B cell (primary cell): ENCODE measurements around the gene RBBP8NL. TPM values are rescaled to one million over a fixed set of nuclear protein-coding genes. Genes with fewer than 3 reads are reported as not detected.

ENCODE experiments used
- ATAC-seq: fragments of 200-7000 bp; cut with Tn5 transposase; one replicate; pipeline ENCODE4 v1.10.0; 2021; ENCODE audit warnings: low read depth, mild to moderate bottlenecking, moderate number of reproducible peaks, moderate library complexity
- CTCF ChIA-PET: fragments of 350-600 bp; sonication (Branson Sonifier 250); formaldehyde crosslinking; loops from one replicate; lab custom pipeline; 2021; ENCODE audit warnings: antibody characterized with exemption, inconsistent platforms; lab: Charles Lee
- POLR2A ChIA-PET: fragments of 350-600 bp; sonication (Branson Sonifier 250); formaldehyde crosslinking; loops from one replicate; lab custom pipeline; 2021; ENCODE audit warnings: antibody characterized with exemption; lab: Charles Lee
- DNase-seq: peaks from one replicate; pipeline ENCODE4 v3.0.0; 2013
- H2AFZ ChIP-seq: 2 replicates; pipeline ENCODE4 v1.6.1; 2012; ENCODE audit warnings: mild to moderate bottlenecking, low read depth, low read length; ENCODE audit not compliant: insufficient read depth, poor library complexity, severe bottlenecking
- H3K27ac ChIP-seq, 2 donors: 1 replicate in 1 of 2; 2 replicates in 1 of 2; pipeline ENCODE4 v1.5.1; 2012 to 2013; ENCODE audit warnings: low read length in 2 of 2, mild to moderate bottlenecking in 2 of 2, moderate library complexity in 1 of 2
- H3K27me3 ChIP-seq, 4 experiments: fragments of 200-600 bp in 1 of 4; sonication (generic) in 1 of 4; replicated peaks in 1 of 4; 1 replicate in 2 of 4; 2 replicates in 2 of 4; pipeline versions ENCODE4 v1.6.1 to v1.7.0; 2013 to 2016; ENCODE audit warnings: low read length in 3 of 4, mild to moderate bottlenecking in 2 of 4, mixed read lengths in 1 of 4, moderate library complexity in 1 of 4; ENCODE audit not compliant: insufficient read depth in 4 of 4, control insufficient read depth in 3 of 4; ENCODE audit errors: control extremely low read depth in 1 of 4
- H3K36me3 ChIP-seq, 2 experiments: replicated peaks in 1 of 2; 1 replicate in 1 of 2; 2 replicates in 1 of 2; pipeline versions ENCODE4 v1.6.1 to v1.7.1; 2013; ENCODE audit warnings: low read length in 1 of 2; ENCODE audit not compliant: insufficient read depth in 2 of 2, control insufficient read depth in 1 of 2; ENCODE audit errors: control extremely low read depth in 1 of 2, extremely low read depth in 1 of 2
- H3K4me1 ChIP-seq, 2 donors: fragments of 200-600 bp in 1 of 2; sonication (generic) in 1 of 2; 1 replicate in 1 of 2; 2 replicates in 1 of 2; pipeline versions ENCODE4 v1.5.1 to v1.6.1; 2013 to 2017; ENCODE audit warnings: low read length in 2 of 2; ENCODE audit not compliant: control insufficient read depth in 2 of 2, insufficient read depth in 2 of 2
- H3K4me2 ChIP-seq: replicated peaks from 2 replicates; pipeline ENCODE3; 2012; ENCODE audit warnings: mild to moderate bottlenecking, low read depth, low read length; ENCODE audit not compliant: poor library complexity, severe bottlenecking
- H3K4me3 ChIP-seq, 5 experiments: fragments of 200-600 bp in 1 of 5; sonication (generic) in 1 of 5; 1 replicate in 3 of 5; 2 replicates in 2 of 5; pipeline versions ENCODE4 v1.5.1 to v1.7.0; 2011 to 2016; ENCODE audit warnings: low read length in 4 of 5, mild to moderate bottlenecking in 4 of 5, low read depth in 2 of 5, control low read depth in 1 of 5, moderate library complexity in 1 of 5; ENCODE audit not compliant: insufficient read depth in 1 of 5; ENCODE audit errors: control extremely low read depth in 1 of 5, extremely low read depth in 1 of 5
- H3K79me2 ChIP-seq: fragments of 200-600 bp; sonication (generic); one replicate; pipeline ENCODE4 v1.6.0; 2016; ENCODE audit warnings: low read length; ENCODE audit not compliant: control insufficient read depth, insufficient read depth
- H3K9ac ChIP-seq: fragments of 200-600 bp; sonication (generic); 2 replicates; pipeline ENCODE4 v1.6.1; 2017; ENCODE audit warnings: mild to moderate bottlenecking, low read length, moderate library complexity
- H3K9me3 ChIP-seq, 3 donors: one replicate each; pipeline versions ENCODE4 v1.6.1 to v1.7.1; 2013; ENCODE audit warnings: low read length in 2 of 3; ENCODE audit not compliant: control insufficient read depth in 2 of 3, insufficient read depth in 1 of 3; ENCODE audit errors: control extremely low read depth in 1 of 3
- H4K20me1 ChIP-seq: 2 replicates; pipeline ENCODE4 v1.6.0; 2012; ENCODE audit warnings: mild to moderate bottlenecking, low read length; ENCODE audit not compliant: insufficient read depth, control insufficient read depth, poor library complexity, severe bottlenecking
- H3K27ac Mint-ChIP-seq: one replicate; pipeline ENCODE4 v1.8.0; 2021; ENCODE audit warnings: mixed read lengths
- H3K27me3 Mint-ChIP-seq: one replicate; pipeline ENCODE4 v1.8.0; 2021; ENCODE audit warnings: mixed read lengths
- H3K4me1 Mint-ChIP-seq: one replicate; pipeline ENCODE4 v1.8.0; 2021; ENCODE audit warnings: mixed read lengths
- H3K4me3 Mint-ChIP-seq: one replicate; pipeline ENCODE4 v1.8.0; 2021; ENCODE audit warnings: mixed read lengths
- H3K9me3 Mint-ChIP-seq: one replicate; pipeline ENCODE4 v1.8.0; 2022; ENCODE audit warnings: mixed read lengths; ENCODE audit not compliant: insufficient read depth
- CTCF ChIP-seq: fragments of 200-600 bp; IDR thresholded peaks from one replicate; pipeline ENCODE4 v1.8.0; 2022; ENCODE audit warnings: antibody characterized with exemption, mild to moderate bottlenecking
- EZH2 ChIP-seq: IDR thresholded peaks from 2 replicates; pipeline ENCODE4 v1.6.1; 2012; ENCODE audit warnings: borderline replicate concordance, low read depth, mild to moderate bottlenecking, moderate library complexity, low read length; ENCODE audit not compliant: insufficient read depth, poor library complexity, severe bottlenecking
- WGBS: methylation state at CpG from one replicate; pipeline ENCODE4 v1.1.5; 2013; ENCODE audit warnings: missing lambda C conversion rate; ENCODE audit not compliant: insufficient coverage; 5-methylcytosine and 5-hydroxymethylcytosine counted together
- intact Hi-C: fragments of 100-400 bp; cut with micrococcal nuclease; formaldehyde crosslinking; loops from one replicate; pipeline ENCODE4 v1.10.0; 2022
- polyA plus RNA-seq: library from polyadenylated mRNA; depleted of rRNA; stranded (reverse); fragments of >200 nt; gene quantifications from 2 replicates; pipeline ENCODE4 v1.2.3, GENCODE V29; 2012
- total RNA-seq, 2 donors: library from RNA; stranded (reverse); fragments of 120-200 nt in 1 of 2; gene quantifications; 1 replicate in 1 of 2; 2 replicates in 1 of 2; pipeline versions ENCODE4 v1.2.3 to v1.2.4, GENCODE V29; 2013 to 2022

The RBBP8NL gene
- total and polyA plus RNA-seq, 2 donors (not counting 1 experiment from before 2014, with no cell fraction given): not detected

- no peaks in the 10 kb centered on the region for H3K27me3 ChIP-seq
- no peak overlapping the region for H2AFZ ChIP-seq
- 76% methylated on average over 21 of the region's 23 CpGs for WGBS
- Mint-ChIP-seq H3K27me3 (peaks cover 8% of the 10 kb centered on the region), H3K9me3 (no peaks in the 10 kb centered on the region), H3K4me1 (no peaks in the 10 kb centered on the region), H3K4me3 (no peak overlapping the region), H3K27ac (no peak overlapping the region)
- ChIA-PET CTCF (no interaction called here), POLR2A (no interaction called here)
- H3K27ac ChIP-seq: no peak overlapping the region
- ATAC-seq (no peak), DNase-seq (no peak)
- no peaks in the 10 kb centered on the region for H3K79me2 ChIP-seq
- H3K4me1 ChIP-seq: no peaks in the 10 kb centered on the region
- no peak overlapping the region for H3K9ac ChIP-seq
- H3K9me3 ChIP-seq: peaks cover 0 to 15% (median 0%) of the 10 kb centered on the region in 3 donors
- no peaks in the 10 kb centered on the region for H4K20me1 ChIP-seq
- no peak overlapping the region for H3K4me2 ChIP-seq
- H3K36me3 ChIP-seq: no peaks in the 10 kb centered on the region
- intact Hi-C loops: no loop called here
- no peak overlapping the region for H3K4me3 ChIP-seq
- TF ChIP-seq EZH2 (no peak), CTCF (no peak)
Observed at GRCh38 chr20:62424249-62425107, 2.9 kb downstream of the RBBP8NL start.

GRCh38 chr20:62423326-62423706, 4.0 kb downstream of the RBBP8NL start:
- 53% methylated on average over 7 of the region's 10 CpGs for WGBS
- Histone ChIP-seq H3K27ac (no peak overlapping the region), H3K4me3 (no peak overlapping the region), H2AFZ (no peak overlapping the region), H3K36me3 (no peaks in the 10 kb centered on the region), H3K4me1 (no peaks in the 10 kb centered on the region), H3K27me3 (no peaks in the 10 kb centered on the region), H3K4me2 (no peak overlapping the region), H4K20me1 (no peaks in the 10 kb centered on the region), H3K79me2 (no peaks in the 10 kb centered on the region), H3K9ac (no peak overlapping the region), H3K9me3 (peaks cover 0 to 15% (median 0%) of the 10 kb centered on the region in 3 donors)
- intact Hi-C loops: no loop called here
- Mint-ChIP-seq H3K4me1 (no peaks in the 10 kb centered on the region), H3K4me3 (no peak overlapping the region), H3K27me3 (no peaks in the 10 kb centered on the region), H3K27ac (no peak overlapping the region), H3K9me3 (no peaks in the 10 kb centered on the region)
- ATAC-seq (no peak), DNase-seq (no peak)
- CTCF ChIA-PET: no interaction called here
- POLR2A ChIA-PET: no interaction called here
- TF ChIP-seq CTCF (no peak), EZH2 (no peak)
